Uterus (tissue), 4 donors: Measurements from ENCODE around the gene GOLPH3. TPM values are rescaled to one million over a fixed set of nuclear protein-coding genes. Genes with fewer than 3 reads are reported as not detected.

Source experiments
- DNase-seq, 2 donors: peaks; one replicate each; pipeline ENCODE4 v3.0.0-alpha.2; 2019 to 2020
- H3K27ac ChIP-seq, 2 donors: fragments of 200-600 bp; sonication (generic); 1 replicate in 1 of 2; 2 replicates in 1 of 2; pipeline ENCODE4 v1.5.1; 2016 to 2018
- H3K27me3 ChIP-seq, 2 donors: fragments of 200-600 bp; sonication (generic); one replicate each; pipeline ENCODE4 v1.5.1; 2018 to 2019; ENCODE audit warnings: control low read depth in 1 of 2
- H3K36me3 ChIP-seq, 2 donors: fragments of 200-600 bp; sonication (generic); one replicate each; pipeline ENCODE4 v1.5.1; 2019; ENCODE audit warnings: control low read depth in 1 of 2
- H3K4me1 ChIP-seq, 2 donors: fragments of 200-600 bp; sonication (generic); one replicate each; pipeline ENCODE4 v1.5.1; 2018 to 2019; ENCODE audit warnings: control low read depth in 1 of 2
- H3K4me3 ChIP-seq, 2 donors: fragments of 200-600 bp; sonication (generic); 1 replicate in 1 of 2; 2 replicates in 1 of 2; pipeline ENCODE4 v1.5.1; 2018 to 2019; ENCODE audit warnings: mild to moderate bottlenecking in 1 of 2
- H3K9me3 ChIP-seq, 2 donors: fragments of 200-600 bp; sonication (generic); one replicate each; pipeline ENCODE4 v1.5.1; 2019; ENCODE audit warnings: control low read depth in 1 of 2
- CTCF ChIP-seq, 4 experiments: fragments of 200-600 bp in 2 of 4; fragments of 450-650 bp in 2 of 4; sonication (generic) in 2 of 4; IDR thresholded peaks; one replicate each; pipeline ENCODE4 v1.5.1; 2016 to 2019; ENCODE audit warnings: antibody characterized with exemption in 4 of 4, mild to moderate bottlenecking in 2 of 4, moderate library complexity in 1 of 4
- POLR2A ChIP-seq, 2 donors: fragments of 450-650 bp; IDR thresholded peaks; one replicate each; pipeline ENCODE4 v1.6.1; 2016; ENCODE audit warnings: antibody characterized with exemption in 2 of 2, mild to moderate bottlenecking in 1 of 2, moderate library complexity in 1 of 2
- intact Hi-C: fragments of 100-400 bp; cut with DNase I; formaldehyde crosslinking; loops from one replicate; pipeline ENCODE4 v1.15.1; 2023; ENCODE audit warnings: low total_unique reads
- total RNA-seq, 4 donors: library from RNA; depleted of rRNA in 3 of 4; stranded (reverse); fragments of >200 nt in 3 of 4; gene quantifications; one replicate each; pipeline versions ENCODE4 v1.1.0 to v1.2.4, GENCODE V29; 2014 to 2023
- donor health status: DM: yes; HTN: yes; CAD: no.

The GOLPH3 gene
- total RNA-seq, 4 donors from 2014 or later, result 31.8 to 93.7 (median 69.0) TPM

DNA sequence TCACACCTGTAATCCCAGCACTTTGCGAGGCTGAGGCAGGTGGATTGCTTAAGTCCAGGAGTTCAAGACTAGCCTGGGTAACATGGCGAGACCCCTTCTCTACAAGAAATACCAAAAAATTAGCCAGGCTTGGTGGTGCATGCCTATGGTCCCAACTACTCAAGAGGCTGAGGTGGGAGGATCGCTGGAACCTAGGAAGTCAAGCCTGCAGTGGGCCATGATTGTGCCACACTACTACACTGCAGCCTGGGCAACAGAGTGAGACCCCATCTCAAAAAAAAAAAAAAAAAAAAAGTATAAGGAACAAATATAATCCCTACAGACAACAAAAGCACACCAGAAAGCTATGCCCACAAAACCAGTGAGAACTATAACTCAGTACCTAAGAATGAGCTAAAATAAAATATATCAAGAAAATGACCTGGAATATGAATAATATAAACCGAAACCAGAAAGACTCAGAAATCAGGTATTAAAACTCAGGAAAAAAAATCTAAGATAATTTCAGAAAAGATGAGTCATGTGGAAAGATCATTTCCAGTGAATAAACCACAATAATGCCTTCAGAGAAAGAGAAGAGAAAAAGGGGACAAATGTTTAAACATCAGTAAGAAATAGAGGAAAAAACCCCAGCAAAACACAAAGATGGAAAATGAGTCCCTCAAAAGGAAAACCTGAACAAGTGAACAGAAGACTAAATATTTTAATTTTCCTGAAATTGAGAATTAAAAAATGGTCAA, 57.4 kb downstream of the GOLPH3 start:
- Histone ChIP-seq H3K36me3 (no peaks in the 10 kb centered on the region), H3K27ac (no peak overlapping the region), H3K4me3 (no peak overlapping the region), H3K4me1 (no peaks in the 10 kb centered on the region), H3K9me3 (no peaks in the 10 kb centered on the region), H3K27me3 (no peaks in the 10 kb centered on the region)
- DNase-seq, result no peak
- intact Hi-C loops, result no loop called here
- TF ChIP-seq POLR2A (IDR thresholded peaks at IDR 0.05) (no peak), CTCF (IDR thresholded peaks at IDR 0.05) (no peak)

DNA sequence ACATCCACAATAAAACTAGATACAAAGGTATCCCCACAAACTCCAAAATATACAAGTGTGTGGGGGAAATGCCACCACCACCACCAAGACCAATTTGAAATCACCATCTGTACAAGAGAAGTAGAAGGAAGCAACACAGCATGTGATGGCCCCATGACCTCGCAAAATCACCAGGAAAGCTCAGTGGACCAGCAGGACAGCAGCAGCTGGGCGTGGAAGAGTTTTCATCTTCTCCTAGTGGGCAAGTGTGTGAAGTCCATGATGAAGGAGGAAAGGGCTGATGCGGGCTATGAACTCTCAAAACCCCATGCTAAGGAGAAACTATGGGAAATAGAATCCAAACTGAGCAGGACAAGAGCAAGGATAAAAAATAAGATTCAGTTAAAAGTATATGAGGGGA, 58.1 kb downstream of the GOLPH3 start:
- Histone ChIP-seq H3K27ac (no peak overlapping the region), H3K4me1 (no peaks in the 10 kb centered on the region), H3K27me3 (no peaks in the 10 kb centered on the region), H3K9me3 (no peaks in the 10 kb centered on the region), H3K4me3 (no peak overlapping the region), H3K36me3 (no peaks in the 10 kb centered on the region)
- no peak for DNase-seq
- TF ChIP-seq CTCF (IDR thresholded peaks at IDR 0.05), result no peak
- TF ChIP-seq POLR2A (IDR thresholded peaks at IDR 0.05), result no peak
- intact Hi-C loops, result no loop called here

DNA sequence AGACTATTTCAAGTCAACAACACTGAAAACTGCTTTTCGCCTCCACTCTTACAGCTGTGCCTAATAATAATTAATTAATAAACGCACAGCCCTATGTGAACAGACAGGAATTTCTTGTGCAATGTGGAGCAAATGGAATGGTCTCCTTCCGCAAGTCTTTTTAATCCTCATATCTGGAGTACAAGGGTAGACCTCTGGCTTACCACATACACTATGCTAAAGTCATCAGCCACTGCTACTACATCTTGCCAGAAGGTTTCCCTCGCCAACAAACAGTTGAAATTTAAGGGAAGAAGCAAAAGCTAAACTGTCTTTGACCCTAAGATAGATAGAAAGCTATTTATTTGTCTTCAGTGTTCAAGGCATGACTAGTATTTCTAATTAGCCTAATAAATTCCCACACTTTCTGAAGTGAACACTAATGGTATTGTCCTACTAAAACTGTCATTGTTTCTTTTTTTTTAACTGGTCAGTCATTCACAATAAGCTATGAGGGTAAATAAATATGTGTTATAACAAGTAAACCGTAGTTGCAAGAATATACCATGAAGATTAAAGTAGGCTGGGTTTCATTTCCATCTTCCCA, 63.9 kb downstream of the GOLPH3 start:
- Histone ChIP-seq H3K4me1 (no peaks in the 10 kb centered on the region), H3K4me3 (no peak overlapping the region), H3K36me3 (no peaks in the 10 kb centered on the region), H3K9me3 (no peaks in the 10 kb centered on the region), H3K27me3 (no peaks in the 10 kb centered on the region), H3K27ac (no peak overlapping the region)
- no peak for DNase-seq
- TF ChIP-seq CTCF (IDR thresholded peaks at IDR 0.05), result no peak
- TF ChIP-seq POLR2A (IDR thresholded peaks at IDR 0.05), result no peak
- intact Hi-C loops, result no loop called here

DNA sequence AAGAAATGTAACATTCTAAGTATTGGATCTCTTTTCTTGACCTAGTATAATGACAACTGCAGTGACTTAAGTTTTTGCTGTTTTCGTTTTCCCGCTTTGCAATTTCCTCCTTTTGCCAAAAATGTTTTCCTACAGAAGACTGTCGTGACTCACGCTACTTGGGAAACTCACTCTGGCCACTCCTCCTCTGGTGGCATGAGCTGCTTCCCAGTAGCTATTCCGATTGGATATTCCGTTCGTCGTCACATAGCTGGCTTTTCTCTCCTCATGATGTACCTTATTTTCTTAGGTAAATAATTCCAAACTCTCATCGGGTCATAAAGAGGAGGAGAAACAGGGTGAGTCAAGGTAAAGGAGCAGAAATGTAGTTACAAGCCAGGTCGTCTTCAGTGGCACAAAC, 64.9 kb downstream of the GOLPH3 start:
- TF ChIP-seq POLR2A (IDR thresholded peaks at IDR 0.05) (no peak), CTCF (IDR thresholded peaks at IDR 0.05) (no peak)

GRCh38 chr5:32108167-32108566, 66.0 kb downstream of the GOLPH3 start:
- H3K4me3 ChIP-seq, result no peak overlapping the region
- DNase-seq, result no peak
- no peaks in the 10 kb centered on the region for H3K36me3 ChIP-seq
- H3K4me1 ChIP-seq, result no peaks in the 10 kb centered on the region
- H3K27ac ChIP-seq, result no peak overlapping the region
- intact Hi-C loops, result no loop called here
- H3K9me3 ChIP-seq, result no peaks in the 10 kb centered on the region
- no peaks in the 10 kb centered on the region for H3K27me3 ChIP-seq
- TF ChIP-seq CTCF (IDR thresholded peaks at IDR 0.05), result no peak
- TF ChIP-seq POLR2A (IDR thresholded peaks at IDR 0.05), result no peak

More for the DNA sequence above, 64.9 kb downstream of the GOLPH3 start:
- H3K4me1 ChIP-seq, result no peaks in the 10 kb centered on the region
- no peaks in the 10 kb centered on the region for H3K27me3 ChIP-seq
- intact Hi-C loops, result no loop called here
- no peak overlapping the region for H3K27ac ChIP-seq
- DNase-seq, result no peak
- H3K4me3 ChIP-seq, result no peak overlapping the region
- H3K36me3 ChIP-seq, result no peaks in the 10 kb centered on the region
- no peaks in the 10 kb centered on the region for H3K9me3 ChIP-seq
